WI38 (cell line): ENCODE measurements around the gene SLC35B4.

ENCODE experiments used
- H3K4me3 ChIP-seq: 2 replicates; pipeline ENCODE4 v1.5.1; 2011; ENCODE audit warnings: low read depth, mild to moderate bottlenecking, control low read depth, low read length
- TF ChIP-seq, protein P1 (sequence below): IDR thresholded peaks from 2 replicates; pipeline ENCODE4 v1.5.1; 2012; ENCODE audit warnings: low read depth, mild to moderate bottlenecking, control low read depth, low read length

SLC35B4 gene

DNA sequence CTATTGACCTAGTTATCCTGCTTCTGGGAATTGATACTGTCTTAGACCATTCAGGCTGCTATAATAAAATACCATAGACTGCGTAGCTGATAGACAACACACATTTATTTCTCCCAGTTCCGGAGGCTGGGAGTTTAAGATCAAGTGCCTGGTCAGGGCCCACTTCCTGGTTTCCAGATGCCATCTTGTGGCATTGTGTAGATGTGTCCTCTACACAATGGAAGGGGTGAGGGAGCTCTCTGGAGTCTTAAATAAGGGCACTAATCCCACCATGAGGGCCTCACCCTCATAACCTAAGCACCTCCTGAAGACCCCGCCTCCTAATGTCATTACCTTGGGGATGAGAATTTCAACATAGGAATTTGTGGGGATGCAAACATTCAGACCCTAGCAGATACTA, 62.4 kb downstream of the SLC35B4 start:
- TF ChIP-seq, protein P1, sequence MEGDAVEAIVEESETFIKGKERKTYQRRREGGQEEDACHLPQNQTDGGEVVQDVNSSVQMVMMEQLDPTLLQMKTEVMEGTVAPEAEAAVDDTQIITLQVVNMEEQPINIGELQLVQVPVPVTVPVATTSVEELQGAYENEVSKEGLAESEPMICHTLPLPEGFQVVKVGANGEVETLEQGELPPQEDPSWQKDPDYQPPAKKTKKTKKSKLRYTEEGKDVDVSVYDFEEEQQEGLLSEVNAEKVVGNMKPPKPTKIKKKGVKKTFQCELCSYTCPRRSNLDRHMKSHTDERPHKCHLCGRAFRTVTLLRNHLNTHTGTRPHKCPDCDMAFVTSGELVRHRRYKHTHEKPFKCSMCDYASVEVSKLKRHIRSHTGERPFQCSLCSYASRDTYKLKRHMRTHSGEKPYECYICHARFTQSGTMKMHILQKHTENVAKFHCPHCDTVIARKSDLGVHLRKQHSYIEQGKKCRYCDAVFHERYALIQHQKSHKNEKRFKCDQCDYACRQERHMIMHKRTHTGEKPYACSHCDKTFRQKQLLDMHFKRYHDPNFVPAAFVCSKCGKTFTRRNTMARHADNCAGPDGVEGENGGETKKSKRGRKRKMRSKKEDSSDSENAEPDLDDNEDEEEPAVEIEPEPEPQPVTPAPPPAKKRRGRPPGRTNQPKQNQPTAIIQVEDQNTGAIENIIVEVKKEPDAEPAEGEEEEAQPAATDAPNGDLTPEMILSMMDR, result peak; percentile 16; the same call in 1 of the 2 replicates
- no peak overlapping the region for H3K4me3 ChIP-seq

GRCh38 chr7:134248196-134248595, 68.5 kb downstream of the SLC35B4 start:
- no peak overlapping the region for H3K4me3 ChIP-seq
- TF ChIP-seq, protein P1, result no peak

- TF ChIP-seq, protein P1, result no peak
- H3K4me3 ChIP-seq, result no peak overlapping the region
These were observed 70.0 kb downstream of the SLC35B4 start for GRCh38 chr7:134246761-134247160.

DNA sequence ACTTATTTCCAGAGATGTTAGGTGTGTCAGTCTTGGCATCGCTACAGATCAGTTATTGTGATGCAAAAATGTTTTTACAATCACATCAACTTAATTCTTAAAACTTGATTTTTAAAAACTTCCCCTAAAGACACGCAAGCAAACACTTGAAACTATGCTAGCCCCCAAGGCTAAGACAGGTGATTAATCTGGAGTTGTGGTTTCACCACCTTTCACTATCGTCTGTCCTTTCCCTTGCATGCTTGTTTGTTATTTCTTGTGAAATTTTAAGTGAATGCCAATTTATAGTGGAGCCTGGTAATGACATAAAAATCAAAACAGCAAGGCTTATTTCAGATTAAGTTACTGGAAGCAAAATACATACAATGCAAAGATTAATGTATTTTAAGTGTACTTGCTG, 70.4 kb downstream of the SLC35B4 start:
- TF ChIP-seq, protein P1, result no peak
- H3K4me3 ChIP-seq, result no peak overlapping the region

DNA sequence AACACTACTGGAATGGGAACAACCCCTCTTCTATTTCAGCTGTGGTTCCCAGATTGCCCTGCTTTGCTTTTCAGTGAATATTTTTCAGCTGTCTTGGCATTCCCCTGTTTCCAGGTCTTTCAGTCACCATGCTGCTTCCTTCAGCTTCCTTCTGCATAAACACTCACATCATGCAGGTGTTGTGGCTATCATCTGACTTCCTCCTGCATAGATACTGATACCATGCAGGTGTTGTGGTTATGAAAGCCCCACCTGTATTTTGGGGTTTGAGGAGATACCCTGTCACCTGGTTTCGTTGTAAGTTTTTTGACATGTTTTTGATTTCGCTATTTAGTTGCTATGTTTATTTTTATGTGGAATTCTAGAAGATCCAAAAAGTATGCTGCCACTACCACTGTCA, 71.5 kb downstream of the SLC35B4 start:
- TF ChIP-seq, protein P1, result no peak
- no peak overlapping the region for H3K4me3 ChIP-seq
